CD4-positive, alpha-beta T cell (primary cell): ENCODE data around the gene TMEM74B. TPM values are rescaled to one million over a fixed set of nuclear protein-coding genes. Genes with fewer than 3 reads are reported as not detected.

Experiments
- ATAC-seq: fragments of 200-7000 bp; cut with Tn5 transposase; one replicate; pipeline ENCODE4 v1.10.0; 2022; ENCODE audit warnings: mild to moderate bottlenecking; ENCODE audit not compliant: poor library complexity
- CTCF ChIA-PET: fragments of 350-600 bp; sonication (Branson Sonifier 250); formaldehyde crosslinking; loops from one replicate; lab custom pipeline; 2021; ENCODE audit warnings: antibody characterized with exemption, inconsistent platforms; lab: Charles Lee
- POLR2A ChIA-PET: fragments of 350-600 bp; sonication (Branson Sonifier 250); formaldehyde crosslinking; loops from one replicate; lab custom pipeline; 2021; ENCODE audit warnings: antibody characterized with exemption, inconsistent platforms; lab: Charles Lee
- DNase-seq, 14 experiments: peaks; one replicate each; pipeline ENCODE4 v3.0.0-alpha.2; 2013 to 2020; ENCODE audit warnings: mixed read lengths in 2 of 14
- H3K27ac ChIP-seq, 2 donors: one replicate each; pipeline versions ENCODE4 v1.5.1 to v1.7.0; 2013; ENCODE audit warnings: low read length in 2 of 2, low read depth in 1 of 2, mild to moderate bottlenecking in 1 of 2
- H3K27me3 ChIP-seq, 2 experiments: 1 replicate in 1 of 2; 2 replicates in 1 of 2; pipeline versions ENCODE4 v1.6.1 to v1.7.0; 2013; ENCODE audit warnings: low read length in 2 of 2, control low read depth in 1 of 2, mild to moderate bottlenecking in 1 of 2, moderate library complexity in 1 of 2; ENCODE audit not compliant: insufficient read depth in 2 of 2, control insufficient read depth in 1 of 2
- H3K36me3 ChIP-seq: one replicate; pipeline ENCODE4 v1.6.1; 2013; ENCODE audit warnings: low read length, control low read depth; ENCODE audit not compliant: insufficient read depth
- H3K4me1 ChIP-seq: one replicate; pipeline ENCODE4 v1.6.1; 2013; ENCODE audit warnings: low read length, control low read depth; ENCODE audit not compliant: insufficient read depth
- H3K4me3 ChIP-seq: one replicate; pipeline ENCODE4 v1.5.1; 2013; ENCODE audit warnings: mild to moderate bottlenecking, low read length, moderate library complexity
- H3K9me3 ChIP-seq, 2 experiments: 1 replicate in 1 of 2; 2 replicates in 1 of 2; pipeline versions ENCODE4 v1.6.1 to v1.7.0; 2013; ENCODE audit warnings: low read length in 2 of 2, mild to moderate bottlenecking in 2 of 2, control low read depth in 1 of 2, moderate library complexity in 1 of 2; ENCODE audit not compliant: control insufficient read depth in 1 of 2, insufficient read depth in 1 of 2
- H3K27ac Mint-ChIP-seq: one replicate; pipeline ENCODE4 v1.8.0; 2020; ENCODE audit warnings: mixed read lengths
- H3K27me3 Mint-ChIP-seq: one replicate; pipeline ENCODE4 v1.8.0; 2021; ENCODE audit warnings: mixed read lengths
- H3K36me3 Mint-ChIP-seq: one replicate; pipeline ENCODE4 v1.8.0; 2021; ENCODE audit warnings: low read depth, mixed read lengths
- H3K4me1 Mint-ChIP-seq: one replicate; pipeline ENCODE4 v1.8.0; 2021; ENCODE audit warnings: low read depth, mixed read lengths
- H3K4me3 Mint-ChIP-seq: one replicate; pipeline ENCODE4 v1.8.0; 2020; ENCODE audit warnings: mild to moderate bottlenecking, mixed read lengths
- H3K9me3 Mint-ChIP-seq: one replicate; pipeline ENCODE4 v1.8.0; 2020; ENCODE audit warnings: mixed read lengths
- CTCF ChIP-seq: fragments of 200-600 bp; IDR thresholded peaks from one replicate; pipeline ENCODE4 v1.8.0; 2022; ENCODE audit warnings: antibody characterized with exemption, mild to moderate bottlenecking
- intact Hi-C, 2 experiments: fragments of 100-400 bp; cut with DNase I in 1 of 2; cut with micrococcal nuclease in 1 of 2; formaldehyde crosslinking; loops; one replicate each; pipeline versions ENCODE4 v1.15.1 to v1.9.0; 2023 to 2025; cut with DNase I, micrococcal nuclease
- total RNA-seq, 174 experiments: library from RNA in 2 of 174; stranded (reverse) in 2 of 174; gene quantifications; one replicate each; pipeline ENCODE4 v1.2.3 and lab custom pipeline; 2021 to 2026

Gene TMEM74B
- total RNA-seq, 2 experiments from 2014 or later, result 0.17 TPM; not detected in 1

- Mint-ChIP-seq H3K27ac (no peak overlapping the region), H3K4me3 (no peak overlapping the region), H3K9me3 (no peaks in the 10 kb centered on the region), H3K36me3 (peaks cover 86% of the 10 kb centered on the region), H3K27me3 (no peaks in the 10 kb centered on the region), H3K4me1 (no peaks in the 10 kb centered on the region)
- DNase-seq (no peak), ATAC-seq (no peak)
- POLR2A ChIA-PET, result no interaction called here
- H3K4me1 ChIP-seq, result no peaks in the 10 kb centered on the region
- no peaks in the 10 kb centered on the region for H3K27me3 ChIP-seq
- intact Hi-C loops, result no loop called here
- CTCF ChIA-PET, result no interaction called here
- TF ChIP-seq CTCF, result no peak
- H3K36me3 ChIP-seq, result peaks cover 72% of the 10 kb centered on the region
- no peak overlapping the region for H3K4me3 ChIP-seq
- peaks cover 0 to 6% of the 10 kb centered on the region in 2 experiments for H3K9me3 ChIP-seq
- no peak overlapping the region for H3K27ac ChIP-seq
These were observed 24.3 kb downstream of the TMEM74B start for GRCh38 chr20:1160496-1160895.

- H3K36me3 Mint-ChIP-seq, result peaks cover 86% of the 10 kb centered on the region
- intact Hi-C loops, result no loop called here
- Histone ChIP-seq H3K4me1 (no peaks in the 10 kb centered on the region), H3K27ac (no peak overlapping the region), H3K27me3 (no peaks in the 10 kb centered on the region), H3K9me3 (peaks cover 0 to 6% of the 10 kb centered on the region in 2 experiments), H3K36me3 (peaks cover 54% of the 10 kb centered on the region), H3K4me3 (no peak overlapping the region)
- DNase-seq, result no peak
- no peak for TF ChIP-seq CTCF
- H3K27ac Mint-ChIP-seq, result no peak overlapping the region
- ChIA-PET CTCF (no interaction called here), POLR2A (no interaction called here)
- H3K9me3 Mint-ChIP-seq, result peaks cover 3% of the 10 kb centered on the region
- H3K4me3 Mint-ChIP-seq, result no peak overlapping the region
- no peaks in the 10 kb centered on the region for H3K27me3 Mint-ChIP-seq
- ATAC-seq, result no peak
- peaks cover 21% of the 10 kb centered on the region for H3K4me1 Mint-ChIP-seq
These were observed 29.4 kb downstream of the TMEM74B start for GRCh38 chr20:1155342-1155741.

- Histone ChIP-seq H3K27ac (no peak overlapping the region), H3K9me3 (peaks cover 0 to 6% of the 10 kb centered on the region in 2 experiments), H3K4me1 (no peaks in the 10 kb centered on the region), H3K36me3 (peaks cover 48% of the 10 kb centered on the region), H3K4me3 (no peak overlapping the region), H3K27me3 (no peaks in the 10 kb centered on the region)
- DNase-seq (no peak), ATAC-seq (no peak)
- peaks cover 3% of the 10 kb centered on the region for H3K9me3 Mint-ChIP-seq
- peaks cover 85% of the 10 kb centered on the region for H3K36me3 Mint-ChIP-seq
- ChIA-PET CTCF (no interaction called here), POLR2A (no interaction called here)
- H3K4me3 Mint-ChIP-seq, result no peak overlapping the region
- TF ChIP-seq CTCF, result no peak
- peaks cover 21% of the 10 kb centered on the region for H3K4me1 Mint-ChIP-seq
- no peaks in the 10 kb centered on the region for H3K27me3 Mint-ChIP-seq
- intact Hi-C loops, result no loop called here
- no peak overlapping the region for H3K27ac Mint-ChIP-seq
These were observed 30.1 kb downstream of the TMEM74B start for GRCh38 chr20:1154691-1155090.
